NCI-H460 (cell line): Measurements from ENCODE around the gene GNAT1. TPM values are rescaled to one million over a fixed set of nuclear protein-coding genes. Genes with fewer than 3 reads are reported as not detected.
"Not testable (repeated sequence)": the region's sequence is repeated elsewhere in the genome, so short reads cannot be mapped to it uniquely, and the experiment has no call there.

ENCODE experiments used
- DNase-seq: peaks from one replicate; pipeline ENCODE4 v3.0.0-alpha.2; 2016; ENCODE audit warnings: low read depth; ENCODE audit errors: extremely low read depth
- total RNA-seq: library from RNA; depleted of rRNA; stranded (reverse); fragments of >200 nt; shearing (Covaris generic); gene quantifications from 2 replicates; pipeline ENCODE4 v1.2.3, GENCODE V29; 2014

GNAT1 gene
- total RNA-seq, 1 experiment from 2014 or later = not detected

DNA sequence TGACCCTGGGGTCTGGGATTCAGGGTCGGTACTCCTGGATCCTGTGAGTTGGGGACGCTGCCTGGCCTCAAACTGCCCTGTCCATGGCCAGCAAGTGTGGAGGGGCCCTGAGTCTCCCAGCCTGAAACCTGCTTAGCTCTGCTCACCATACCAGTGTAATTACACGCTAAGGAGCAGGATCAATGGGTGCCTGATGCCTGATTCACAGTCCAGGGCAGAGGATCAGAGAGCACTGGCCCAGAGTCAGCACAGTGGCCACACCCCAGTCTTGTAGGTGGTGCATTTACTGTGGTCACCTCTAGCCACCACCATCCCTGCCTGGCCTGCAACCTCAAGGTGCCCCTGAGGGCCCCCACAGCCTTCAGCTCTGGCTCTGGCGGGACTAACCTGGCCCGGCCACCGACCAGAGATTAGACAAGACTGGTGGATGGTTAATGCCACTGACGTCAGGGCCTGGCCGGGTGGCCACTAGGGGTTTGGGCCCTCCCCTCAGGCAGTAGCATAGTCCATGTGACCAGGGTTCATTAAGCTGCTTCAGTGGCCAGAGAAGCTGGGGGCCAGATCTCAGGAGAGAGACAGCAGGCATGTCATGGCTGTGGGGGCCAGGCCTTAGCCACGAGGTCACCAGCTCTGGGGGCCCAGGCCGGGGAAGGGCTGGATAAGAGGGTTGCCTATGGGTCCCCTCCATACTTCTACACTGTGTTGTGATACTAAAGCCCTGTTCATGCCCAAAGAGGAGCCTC, 10.3 kb downstream of the GNAT1 start:
- no peak for DNase-seq

GRCh38 chr3:50202353-50203112, 11.1 kb downstream of the GNAT1 start:
- DNase-seq = no peak

DNA sequence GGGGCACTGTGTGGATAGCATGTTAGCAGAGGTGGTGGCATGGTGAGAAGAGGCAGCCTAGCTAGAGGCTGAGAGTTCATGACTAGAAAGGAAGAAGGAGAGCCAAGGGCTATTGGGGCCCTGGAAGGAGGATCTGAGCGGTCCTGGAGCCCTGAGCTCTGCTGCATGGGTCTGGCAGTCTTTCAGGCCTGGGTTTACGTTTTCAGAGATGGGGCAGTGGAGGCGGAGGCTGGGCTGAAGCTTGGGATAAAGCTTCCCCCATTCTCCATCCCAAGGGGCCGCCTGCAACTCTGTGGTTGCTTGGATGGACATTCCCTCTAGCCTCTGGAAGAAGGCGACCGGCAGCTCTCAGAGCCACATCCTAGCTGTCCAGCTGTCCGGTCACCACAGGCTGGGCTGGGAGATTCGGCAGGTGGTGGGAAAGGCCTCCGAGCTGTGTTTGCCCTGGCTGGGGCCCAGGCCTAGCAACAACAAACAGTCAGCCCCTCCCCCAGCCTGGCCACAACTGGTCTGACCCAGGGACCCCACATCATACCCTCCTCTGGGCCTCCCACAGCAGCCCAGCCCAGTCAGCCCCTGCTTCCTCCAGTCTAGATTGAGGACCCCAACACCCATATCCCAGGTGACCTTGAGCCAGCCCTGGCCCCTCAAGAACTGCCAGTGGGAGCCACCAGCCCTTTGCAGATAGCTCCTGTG, 11.9 kb downstream of the GNAT1 start:
- DNase-seq = no peak

GRCh38 chr3:50203809-50204803, 12.7 kb downstream of the GNAT1 start:
- no peak for DNase-seq

GRCh38 chr3:50204804-50205412, 13.5 kb downstream of the GNAT1 start, which contains the start of gene SLC38A3:
SLC38A3 (plus strand) TSS chr3:50205271; CDS start chr3:50214200, 8,929 bp downstream.
- DNase-seq = no peak

DNA sequence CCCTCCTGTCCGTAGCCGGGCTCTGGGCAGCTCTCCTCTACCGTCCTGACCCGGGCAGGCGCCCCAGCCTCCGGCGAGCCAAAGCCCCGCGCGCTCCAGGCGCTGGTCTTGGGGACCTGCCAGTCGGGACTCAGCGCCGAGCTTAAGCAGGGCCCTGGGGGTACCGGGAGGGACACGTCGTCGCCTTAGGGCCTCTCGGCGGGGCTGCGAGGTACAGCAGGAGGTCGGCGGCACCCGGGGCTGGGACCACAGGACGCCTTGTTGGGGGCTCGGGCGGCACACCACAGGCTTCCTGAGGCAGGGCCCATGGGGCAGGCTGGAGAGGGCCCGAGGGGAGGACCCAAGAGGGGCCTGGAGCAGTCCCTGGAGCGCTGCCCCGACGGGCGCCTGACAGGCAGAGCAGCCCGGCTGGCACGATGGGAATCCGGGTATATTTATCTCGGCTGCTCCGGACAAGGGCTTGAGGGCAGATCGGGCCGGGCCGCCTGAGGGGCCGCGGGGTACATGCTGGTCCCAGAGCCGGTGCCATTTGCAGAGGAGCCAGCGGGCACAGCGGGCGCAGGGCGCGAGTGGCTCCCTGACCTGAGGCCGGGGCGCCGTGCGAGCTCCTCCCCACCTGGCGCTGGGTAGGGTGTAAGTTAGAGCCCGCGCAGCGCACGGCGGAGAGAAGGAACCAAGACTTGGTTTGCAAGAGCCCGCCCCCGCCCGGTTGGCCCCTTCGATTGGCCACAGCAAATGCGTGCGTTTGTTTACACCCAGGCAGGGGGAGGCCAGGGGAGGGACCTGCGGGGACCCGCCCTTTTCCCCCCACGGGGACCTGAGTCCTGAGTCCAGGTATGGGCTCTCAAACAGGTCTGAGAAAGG, 14.2 kb downstream of the GNAT1 start:
- DNase-seq = no peak

DNA sequence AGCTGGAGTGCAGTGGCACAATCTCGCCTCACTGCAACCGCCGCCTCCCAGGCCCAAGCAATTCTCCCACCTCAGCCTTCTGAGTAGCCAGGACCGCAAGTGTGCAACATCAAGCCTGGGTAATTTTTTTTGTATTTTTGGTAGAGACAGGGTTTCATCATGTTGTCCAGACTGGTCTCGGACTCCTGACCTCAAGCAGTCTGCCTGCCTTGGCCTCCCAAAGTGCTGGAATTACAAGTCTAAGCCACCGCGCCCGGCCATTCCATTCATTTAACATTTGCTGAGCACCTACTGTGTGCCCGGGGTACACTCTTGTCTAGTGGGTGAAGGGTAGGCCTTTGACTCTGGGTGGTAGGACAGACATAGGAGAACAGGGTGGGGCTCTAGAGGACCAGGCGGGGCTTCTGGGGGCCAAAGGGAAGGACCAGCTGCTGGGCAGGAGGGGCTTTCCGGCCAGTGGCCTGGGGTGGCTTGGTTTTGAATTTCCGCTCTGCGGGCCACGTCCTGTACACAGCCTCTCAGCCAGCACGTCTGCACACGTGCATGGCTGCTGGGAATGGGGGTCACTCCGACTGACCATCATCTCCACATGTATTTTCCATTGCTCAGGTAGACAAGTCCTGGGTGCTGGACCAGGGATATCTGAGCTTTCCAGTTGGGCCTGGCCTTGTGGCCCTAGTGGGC, 16.1 kb downstream of the GNAT1 start:
- no peak for DNase-seq

DNA sequence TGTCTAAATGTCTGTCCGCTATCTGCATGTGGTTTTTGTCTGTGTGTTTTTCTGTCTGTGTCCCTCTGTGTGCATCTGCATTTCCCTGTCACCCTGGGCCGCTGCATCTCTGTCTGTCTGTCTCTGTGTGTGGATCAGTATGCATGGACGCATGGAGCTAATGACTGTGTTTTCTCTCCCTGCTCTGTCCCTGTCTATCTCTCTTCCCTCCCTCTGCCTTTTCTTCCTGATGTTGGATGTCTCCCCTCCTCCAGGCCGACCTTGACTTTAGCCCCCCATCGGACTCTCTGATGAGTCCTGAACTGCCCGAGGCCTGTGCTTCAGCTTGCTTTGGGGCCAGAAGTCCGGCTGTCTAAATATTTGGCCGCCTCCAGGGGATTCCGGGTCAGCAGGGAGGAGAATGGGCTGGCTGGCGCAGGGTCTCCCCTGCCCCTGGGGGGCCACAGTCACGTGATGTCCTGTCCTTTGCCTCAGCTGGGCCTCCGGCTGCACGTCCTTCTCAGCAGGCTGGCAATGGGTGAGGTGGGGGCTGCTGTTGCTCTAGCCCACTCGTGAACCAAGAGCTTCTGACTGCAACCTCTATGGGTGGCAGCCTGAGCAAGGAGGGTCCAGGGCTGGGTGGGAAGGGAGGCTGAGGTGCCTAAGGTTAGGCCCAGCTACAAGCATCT, 17.4 kb downstream of the GNAT1 start:
- no peak for DNase-seq

GRCh38 chr3:50210176-50210509, 18.7 kb downstream of the GNAT1 start:
- no peak for DNase-seq

- no peak for DNase-seq
Measured at GRCh38 chr3:50210510-50211367, 19.3 kb downstream of the GNAT1 start.

DNA sequence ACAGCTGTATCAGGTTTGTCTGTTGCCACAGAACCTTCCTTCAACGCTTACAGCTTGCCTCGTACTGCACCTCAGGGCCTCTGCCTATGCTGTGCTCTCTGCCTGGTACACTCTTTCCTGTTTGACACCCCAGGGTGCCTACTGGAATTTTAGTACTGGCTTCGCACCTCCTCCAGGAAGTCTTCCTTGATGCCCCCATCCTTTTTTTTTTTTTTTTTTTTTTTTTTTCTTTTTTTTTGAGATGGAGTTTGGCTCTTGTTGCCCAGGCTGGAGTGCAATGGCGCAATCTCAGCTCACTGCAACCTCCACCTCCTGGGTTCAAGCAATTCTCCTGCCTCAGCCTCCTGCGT, 19.9 kb downstream of the GNAT1 start:
- DNase-seq = not testable (repeated sequence)

DNA sequence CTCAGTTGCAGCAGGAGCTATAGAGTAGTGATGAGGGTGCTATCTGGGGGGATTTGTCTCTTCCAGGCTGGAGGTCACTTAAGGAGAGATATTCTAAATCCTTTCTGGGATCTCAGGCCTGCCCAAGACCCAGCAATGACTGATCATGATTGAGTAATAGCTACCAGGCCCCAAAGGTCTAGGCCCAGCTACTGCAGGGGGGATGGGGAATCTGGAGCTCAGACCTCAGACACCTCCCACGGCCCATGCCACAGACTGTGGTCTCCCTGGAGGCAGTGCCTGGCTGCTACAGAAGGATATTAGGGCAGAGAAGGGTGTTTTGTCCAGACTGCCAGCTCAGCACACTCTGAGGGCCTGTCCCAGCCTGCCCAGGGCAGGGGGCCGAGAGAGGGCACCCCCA, 20.5 kb downstream of the GNAT1 start:
- no peak for DNase-seq

DNA sequence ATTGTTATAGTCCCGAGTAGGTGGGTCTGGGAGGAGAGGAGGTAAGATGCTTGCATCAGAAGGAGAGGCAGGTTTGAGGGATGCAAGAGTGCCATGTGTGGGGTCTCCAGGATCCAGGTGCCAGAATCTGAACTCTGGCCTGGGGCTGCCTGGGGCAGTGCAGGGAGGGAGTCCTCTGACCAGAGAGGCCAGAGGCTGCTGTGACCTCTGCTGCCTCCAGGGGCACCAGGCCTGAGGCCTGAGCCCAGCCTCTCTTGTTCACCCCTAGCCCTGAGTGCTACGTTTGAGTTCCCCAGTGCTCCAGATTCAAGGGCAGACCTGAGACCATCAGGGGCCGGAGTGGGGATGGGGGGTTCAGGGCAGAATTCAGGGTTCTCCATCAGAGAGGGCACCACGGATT, 21.1 kb downstream of the GNAT1 start:
- no peak for DNase-seq

DNA sequence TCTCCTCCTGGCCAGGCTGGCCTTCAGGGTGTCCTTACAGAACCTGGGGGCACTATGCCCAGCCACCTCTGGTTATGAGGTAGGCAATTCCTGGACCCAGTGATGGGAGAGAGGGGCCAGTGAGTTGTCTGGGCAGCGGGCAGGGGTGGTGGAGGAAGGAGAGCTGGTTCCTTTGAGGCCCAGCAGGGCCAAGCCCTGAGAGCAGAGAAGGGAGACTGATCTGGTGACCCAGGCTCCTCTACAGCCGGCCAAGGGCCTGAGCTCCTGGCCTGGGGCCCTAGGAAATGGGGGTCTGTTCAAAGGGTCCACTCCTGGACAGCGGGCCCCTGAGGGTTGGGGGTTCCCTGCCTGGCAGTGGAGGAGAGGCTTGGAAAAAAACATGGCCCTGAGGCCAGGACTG, 21.6 kb downstream of the GNAT1 start:
- no peak for DNase-seq

GRCh38 chr3:50213373-50213772, 22.0 kb downstream of the GNAT1 start:
- no peak for DNase-seq

- no peak for DNase-seq
Measured at GRCh38 chr3:50214824-50215223, 23.4 kb downstream of the GNAT1 start.

- DNase-seq = no peak
Measured at GRCh38 chr3:50215529-50215928, 24.1 kb downstream of the GNAT1 start.
